Cardiac muscle cell (in vitro differentiated cells and primary cell): ENCODE data around the gene NXPH4. TPM values are rescaled to one million over a fixed set of nuclear protein-coding genes. Genes with fewer than 3 reads are reported as not detected.

Source experiments
- DNase-seq, 2 donors: peaks; one replicate each; pipeline versions ENCODE4 v3.0.0 to v3.0.0-alpha.2; 2010 to 2017; ENCODE audit warnings: low read depth in 1 of 2, low spot score in 1 of 2
- H3K27ac ChIP-seq: fragments of 200-600 bp; sonication (generic); 2 replicates; pipeline ENCODE4 v1.5.1; 2016
- H3K27me3 ChIP-seq: fragments of 200-600 bp; sonication (generic); 2 replicates; pipeline ENCODE4 v1.6.0; 2016; ENCODE audit warnings: control low read depth
- H3K36me3 ChIP-seq: fragments of 200-600 bp; sonication (generic); 2 replicates; pipeline ENCODE4 v1.5.1; 2016; ENCODE audit warnings: control low read depth
- H3K4me1 ChIP-seq: fragments of 200-600 bp; sonication (generic); 2 replicates; pipeline ENCODE4 v1.8.1; 2017; ENCODE audit warnings: low read depth, mild to moderate bottlenecking, mixed run types
- H3K4me3 ChIP-seq: fragments of 200-600 bp; sonication (generic); 2 replicates; pipeline ENCODE4 v1.5.1; 2016; ENCODE audit warnings: mild to moderate bottlenecking
- H3K9me3 ChIP-seq: fragments of 200-600 bp; sonication (generic); 2 replicates; pipeline ENCODE4 v1.5.1; 2017; ENCODE audit warnings: low read depth, mild to moderate bottlenecking, control low read depth
- CTCF ChIP-seq: IDR thresholded peaks from 2 replicates; pipeline ENCODE4 v1.5.1; 2012; ENCODE audit warnings: low read depth, mild to moderate bottlenecking, low read length
- polyA plus RNA-seq: library from polyadenylated mRNA; unstranded; fragments of >200 nt; fragmentation: Nextera tagmentation; extraction: Ambion mirVana; gene quantifications from 2 replicates; pipeline ENCODE4 v1.2.1, GENCODE V29; 2016
- total RNA-seq: library from RNA; depleted of rRNA; stranded (reverse); fragments of >200 nt; gene quantifications from 2 replicates; pipeline ENCODE4 v1.2.3, GENCODE V29; 2016

NXPH4 gene
- total and polyA plus RNA-seq, 2 experiments from 2014 or later = 0.61 to 0.80 TPM

GRCh38 chr12:57227315-57228115 lies 10.9 kb downstream of the NXPH4 start:
- H3K4me3 ChIP-seq = peak overlapping the region; percentile 23
- peaks cover 13% of the 10 kb centered on the region for H3K4me1 ChIP-seq
- H3K9me3 ChIP-seq = no peaks in the 10 kb centered on the region
- no peak for DNase-seq
- H3K36me3 ChIP-seq = peaks cover 4% of the 10 kb centered on the region
- TF ChIP-seq CTCF = no peak
- H3K27me3 ChIP-seq = peaks cover 56% of the 10 kb centered on the region
- no peak overlapping the region for H3K27ac ChIP-seq

GRCh38 chr12:57229046-57229633 lies 12.5 kb downstream of the NXPH4 start:
- Histone ChIP-seq H3K4me1 (peaks cover 13% of the 10 kb centered on the region), H3K27me3 (peaks cover 51% of the 10 kb centered on the region)

GRCh38 chr12:57229634-57230380 lies 13.2 kb downstream of the NXPH4 start, which contains the start of gene SHMT2:
Gene SHMT2, plus strand, starts transcription at chr12:57229711. Its CDS starts 68 bp downstream, at chr12:57229779.
- peaks cover 51% of the 10 kb centered on the region for H3K27me3 ChIP-seq
- peaks cover 13% of the 10 kb centered on the region for H3K4me1 ChIP-seq
- peaks cover 17% of the 10 kb centered on the region for H3K36me3 ChIP-seq
- TF ChIP-seq CTCF = no peak
- peak within 1 kb of the TSS; percentile 76 for H3K27ac ChIP-seq
- no peaks in the 10 kb centered on the region for H3K9me3 ChIP-seq
- H3K4me3 ChIP-seq = peak within 1 kb of the TSS; percentile 51
- peak; percentile 97 for DNase-seq

More at GRCh38 chr12:57229046-57229633, 12.5 kb downstream of the NXPH4 start:
- H3K4me3 ChIP-seq = peak overlapping the region; percentile 51
- H3K36me3 ChIP-seq = peaks cover 17% of the 10 kb centered on the region
- TF ChIP-seq CTCF = no peak
- H3K27ac ChIP-seq = peak overlapping the region; percentile 76
- H3K9me3 ChIP-seq = no peaks in the 10 kb centered on the region
- DNase-seq = no peak

GRCh38 chr12:57230381-57231155 lies 14.0 kb downstream of the NXPH4 start:
- peak overlapping the region; percentile 51 for H3K4me3 ChIP-seq
- H3K9me3 ChIP-seq = no peaks in the 10 kb centered on the region
- peaks cover 13% of the 10 kb centered on the region for H3K4me1 ChIP-seq
- no peak for TF ChIP-seq CTCF
- H3K27ac ChIP-seq = no peak overlapping the region
- no peak for DNase-seq
- peaks cover 51% of the 10 kb centered on the region for H3K27me3 ChIP-seq
- peaks cover 17% of the 10 kb centered on the region for H3K36me3 ChIP-seq
